ENCODE data around the gene ATG4D. TPM values are rescaled to one million over a fixed set of nuclear protein-coding genes. Genes with fewer than 3 reads are reported as not detected.

The ATG4D gene
- total RNA-seq, 1 donor from 2014 or later: 5.1 TPM

- no peak overlapping the region for H3K4me3 ChIP-seq
- H3K27me3 ChIP-seq: peaks cover 66% of the 10 kb centered on the region
- no peak overlapping the region for H3K27ac ChIP-seq
- peaks cover 21% of the 10 kb centered on the region for H3F3A ChIP-seq (ENCODE audit: low read depth)
- TF ChIP-seq EZH2phosphoT487 (IDR thresholded peaks at IDR 0.05) (no peak), CTCF (IDR thresholded peaks at IDR 0.05) (no peak), EZH2 (IDR thresholded peaks at IDR 0.05) (no peak)
- no peaks in the 10 kb centered on the region for H3K79me2 ChIP-seq (ENCODE audit: low read depth)
- H4K20me1 ChIP-seq (ENCODE audit: low read depth): peaks cover 12% of the 10 kb centered on the region
- DNase-seq (ENCODE audit: low spot score): no peak
- H3K9me3 ChIP-seq (ENCODE audit: low read depth): no peaks in the 10 kb centered on the region
- H3K9ac ChIP-seq: no peak overlapping the region
- H2AFZ ChIP-seq (replicated peaks): no peak overlapping the region
- H3K4me1 Mint-ChIP-seq: peaks cover 32% of the 10 kb centered on the region
- H3K4me1 ChIP-seq: peaks cover 21% of the 10 kb centered on the region
- no peaks in the 10 kb centered on the region for H3K36me3 Mint-ChIP-seq
- H3K9me3 Mint-ChIP-seq: peaks cover 3% of the 10 kb centered on the region
- peaks cover 27% of the 10 kb centered on the region for H3K27me3 Mint-ChIP-seq (ENCODE audit: insufficient read depth, low read depth)
- no peaks in the 10 kb centered on the region for H3K36me3 ChIP-seq
- no peak overlapping the region for H3K4me2 ChIP-seq
- H3K4me3 Mint-ChIP-seq: peak overlapping the region; percentile 77
- H3K27ac Mint-ChIP-seq: no peak overlapping the region
These were observed 24.3 kb upstream of the ATG4D start for GRCh38 chr19:10519421-10519820.

DNA sequence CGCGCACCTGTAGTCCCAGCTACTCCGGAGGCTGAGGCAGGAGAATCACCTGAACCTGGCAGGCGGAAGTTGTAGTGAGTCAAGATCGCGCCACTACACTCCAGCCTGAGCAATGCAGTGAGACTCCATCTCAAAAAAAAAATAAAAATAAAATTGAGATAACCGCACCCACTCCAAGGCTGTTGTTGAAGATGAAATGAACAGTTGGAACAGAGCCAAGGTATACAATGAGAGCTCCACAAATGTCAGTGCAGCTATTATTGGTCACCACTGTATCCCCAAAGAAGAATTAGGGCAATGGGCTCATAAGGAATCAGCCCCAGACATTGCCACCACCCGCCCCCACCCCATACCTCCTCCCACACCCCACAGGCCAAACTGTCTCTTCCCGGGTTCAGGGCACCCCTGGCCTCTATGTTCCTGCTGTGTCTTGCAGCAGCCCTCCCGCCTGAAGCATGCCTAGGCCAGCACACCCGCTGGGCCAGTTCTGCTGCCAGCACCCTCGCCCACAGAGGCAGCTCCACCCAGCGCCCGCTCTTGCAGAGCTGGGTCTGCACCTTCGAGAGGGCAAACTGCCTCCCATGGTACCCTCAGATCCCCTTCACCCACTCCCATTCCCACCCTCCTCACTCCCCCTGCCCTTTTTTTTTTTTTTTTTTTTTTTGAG lies 22.9 kb upstream of the ATG4D start:
- Mint-ChIP-seq H3K4me3 (no peak overlapping the region), H3K36me3 (no peaks in the 10 kb centered on the region), H3K27me3 (ENCODE audit: insufficient read depth, low read depth) (peaks cover 24% of the 10 kb centered on the region), H3K9me3 (peaks cover 3% of the 10 kb centered on the region), H3K4me1 (peaks cover 23% of the 10 kb centered on the region), H3K27ac (no peak overlapping the region)
- Histone ChIP-seq H3K9ac (no peak overlapping the region), H2AFZ (replicated peaks) (no peak overlapping the region), H4K20me1 (ENCODE audit: low read depth) (peaks cover 6% of the 10 kb centered on the region), H3K27ac (no peak overlapping the region), H3K9me3 (ENCODE audit: low read depth) (no peaks in the 10 kb centered on the region), H3F3A (ENCODE audit: low read depth) (peaks cover 7% of the 10 kb centered on the region), H3K4me1 (peaks cover 21% of the 10 kb centered on the region), H3K36me3 (no peaks in the 10 kb centered on the region), H3K27me3 (peaks cover 53% of the 10 kb centered on the region), H3K4me2 (no peak overlapping the region), H3K4me3 (no peak overlapping the region), H3K79me2 (ENCODE audit: low read depth) (no peaks in the 10 kb centered on the region)
- TF ChIP-seq CTCF (IDR thresholded peaks at IDR 0.05) (no peak), EZH2 (IDR thresholded peaks at IDR 0.05) (no peak), EZH2phosphoT487 (IDR thresholded peaks at IDR 0.05) (no peak)
- DNase-seq (ENCODE audit: low spot score): no peak

- no peak overlapping the region for H2AFZ ChIP-seq (replicated peaks)
- peaks cover 16% of the 10 kb centered on the region for H3K4me1 Mint-ChIP-seq
- H3K27me3 ChIP-seq: peaks cover 44% of the 10 kb centered on the region
- no peak overlapping the region for H3K4me2 ChIP-seq
- H3K9me3 Mint-ChIP-seq: peaks cover 3% of the 10 kb centered on the region
- TF ChIP-seq EZH2phosphoT487 (IDR thresholded peaks at IDR 0.05) (no peak), EZH2 (IDR thresholded peaks at IDR 0.05) (no peak), CTCF (IDR thresholded peaks at IDR 0.05) (no peak)
- H3K4me3 ChIP-seq: no peak overlapping the region
- H3K9me3 ChIP-seq (ENCODE audit: low read depth): no peaks in the 10 kb centered on the region
- peaks cover 3% of the 10 kb centered on the region for H4K20me1 ChIP-seq (ENCODE audit: low read depth)
- peaks cover 3% of the 10 kb centered on the region for H3F3A ChIP-seq (ENCODE audit: low read depth)
- no peak for DNase-seq (ENCODE audit: low spot score)
- no peak overlapping the region for H3K4me3 Mint-ChIP-seq
- H3K36me3 ChIP-seq: no peaks in the 10 kb centered on the region
- no peak overlapping the region for H3K27ac ChIP-seq
- peaks cover 21% of the 10 kb centered on the region for H3K4me1 ChIP-seq
- no peaks in the 10 kb centered on the region for H3K79me2 ChIP-seq (ENCODE audit: low read depth)
- H3K27ac Mint-ChIP-seq: no peak overlapping the region
- peaks cover 17% of the 10 kb centered on the region for H3K27me3 Mint-ChIP-seq (ENCODE audit: insufficient read depth, low read depth)
- H3K9ac ChIP-seq: no peak overlapping the region
- no peaks in the 10 kb centered on the region for H3K36me3 Mint-ChIP-seq
These were observed 22.1 kb upstream of the ATG4D start for GRCh38 chr19:10521461-10522171.
